Amniotic stem cell (primary cell): ENCODE results near the gene HTRA3.

ENCODE experiments used
- DNase-seq: peaks from one replicate; lab custom pipeline; 2025; lab: John Stamatoyannopoulos, UW

Gene HTRA3

GRCh38 chr4:8267077-8267476, 2.5 kb upstream of the HTRA3 start:
- no peak for DNase-seq

DNA sequence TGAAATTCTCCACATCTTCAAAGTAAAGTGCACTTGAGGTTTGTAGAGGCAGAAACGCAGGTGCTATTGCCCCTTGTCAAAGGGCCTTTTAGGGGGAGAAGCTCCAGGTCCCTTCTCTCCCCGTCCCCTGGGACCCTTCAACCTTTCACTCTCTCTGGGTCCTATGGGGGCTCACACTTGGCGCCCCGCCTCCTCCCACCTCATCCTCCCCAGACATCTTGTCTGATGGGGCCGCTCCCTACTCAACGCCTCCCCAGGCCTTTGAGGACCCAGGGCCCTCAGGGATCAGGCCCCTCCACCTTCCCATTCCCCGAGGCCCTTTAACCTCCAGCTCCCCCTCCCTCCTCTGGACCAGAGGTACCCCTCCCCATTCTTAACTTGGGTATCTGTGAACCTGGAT, 1.3 kb upstream of the HTRA3 start:
- no peak for DNase-seq

GRCh38 chr4:8268901-8269534, 536 bp upstream of the HTRA3 start:
- no peak for DNase-seq

DNA sequence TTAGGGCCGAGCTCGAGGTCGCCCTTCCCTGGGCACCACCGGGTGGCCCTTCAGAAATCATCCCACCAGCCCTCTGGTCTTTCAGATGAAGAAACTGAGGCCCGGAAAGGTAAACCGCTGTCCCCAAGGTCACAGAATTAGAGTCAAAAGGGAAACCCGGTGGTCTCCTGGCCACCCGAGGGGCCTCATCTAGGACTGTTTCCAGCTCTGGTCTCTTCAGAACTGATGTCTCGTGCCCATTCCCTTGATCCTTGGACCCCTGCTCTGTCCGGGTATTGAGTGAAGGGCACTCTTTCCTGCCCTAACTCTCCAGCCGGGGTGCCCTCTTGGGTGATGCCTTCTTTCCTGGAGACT, 841 bp downstream of the HTRA3 start:
- no peak for DNase-seq

DNA sequence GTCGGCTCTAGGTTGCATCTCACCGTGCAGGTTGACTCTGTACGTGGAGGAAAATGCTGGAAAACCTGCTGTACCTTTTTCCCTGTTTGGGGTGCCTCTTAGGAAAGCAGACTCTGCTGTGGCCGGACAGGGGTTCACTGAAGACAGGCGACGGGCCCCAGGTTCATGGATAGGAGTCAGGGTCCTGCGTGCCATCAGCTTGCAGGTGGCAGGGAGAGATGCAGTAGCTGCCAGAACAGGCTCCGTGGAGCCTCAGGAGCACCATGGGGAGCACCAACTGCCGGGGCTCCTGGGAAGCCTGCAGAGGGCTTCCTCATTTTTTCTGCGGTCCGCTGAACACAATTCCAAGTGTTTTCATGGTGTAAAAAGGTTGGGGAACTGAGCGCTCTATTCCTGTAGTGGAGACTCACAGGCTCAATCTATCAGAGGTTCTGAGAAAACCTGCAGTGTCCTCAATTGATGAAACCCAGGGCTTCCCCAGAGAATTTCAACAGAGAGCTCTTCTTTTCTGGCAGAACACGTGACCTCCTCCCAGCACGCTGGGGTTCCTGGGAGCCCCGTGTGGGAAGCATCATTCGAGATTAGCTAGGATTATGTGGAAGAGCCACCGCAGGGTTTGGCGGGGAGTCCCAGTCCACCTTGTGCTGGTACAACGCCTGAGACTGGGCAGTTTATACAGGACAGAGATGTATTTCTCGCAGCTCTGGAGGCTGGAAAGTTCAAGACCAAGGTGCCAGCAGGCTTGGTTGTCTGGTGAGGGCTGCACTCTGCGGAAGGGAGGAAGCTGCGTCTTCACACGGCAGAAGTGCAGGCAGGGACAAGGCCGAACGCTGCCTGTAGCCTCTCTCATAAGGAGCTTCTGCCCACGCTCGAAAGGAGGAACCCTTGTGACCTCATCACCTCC, 1.6 kb downstream of the HTRA3 start:
- DNase-seq: no peak

DNA sequence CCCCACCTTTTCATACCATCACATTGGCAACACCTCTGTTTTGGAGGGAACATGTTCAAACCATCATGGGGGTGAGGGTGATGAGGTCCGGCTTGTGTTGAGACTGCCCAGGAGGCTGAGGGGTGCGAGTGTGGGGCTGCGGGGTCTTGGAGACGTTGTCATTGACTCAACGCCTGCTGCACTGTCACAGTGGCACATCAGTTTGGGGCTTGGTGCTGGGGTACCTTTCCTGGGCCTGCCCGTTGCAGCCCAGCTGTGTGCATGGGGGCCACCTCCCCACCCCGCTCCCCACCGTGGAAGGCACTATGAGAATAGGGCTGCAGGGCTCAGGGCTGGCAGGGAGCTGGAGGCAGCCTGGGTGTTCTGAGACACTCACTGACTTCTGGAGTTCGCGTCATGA, 2.3 kb downstream of the HTRA3 start:
- no peak for DNase-seq

DNA sequence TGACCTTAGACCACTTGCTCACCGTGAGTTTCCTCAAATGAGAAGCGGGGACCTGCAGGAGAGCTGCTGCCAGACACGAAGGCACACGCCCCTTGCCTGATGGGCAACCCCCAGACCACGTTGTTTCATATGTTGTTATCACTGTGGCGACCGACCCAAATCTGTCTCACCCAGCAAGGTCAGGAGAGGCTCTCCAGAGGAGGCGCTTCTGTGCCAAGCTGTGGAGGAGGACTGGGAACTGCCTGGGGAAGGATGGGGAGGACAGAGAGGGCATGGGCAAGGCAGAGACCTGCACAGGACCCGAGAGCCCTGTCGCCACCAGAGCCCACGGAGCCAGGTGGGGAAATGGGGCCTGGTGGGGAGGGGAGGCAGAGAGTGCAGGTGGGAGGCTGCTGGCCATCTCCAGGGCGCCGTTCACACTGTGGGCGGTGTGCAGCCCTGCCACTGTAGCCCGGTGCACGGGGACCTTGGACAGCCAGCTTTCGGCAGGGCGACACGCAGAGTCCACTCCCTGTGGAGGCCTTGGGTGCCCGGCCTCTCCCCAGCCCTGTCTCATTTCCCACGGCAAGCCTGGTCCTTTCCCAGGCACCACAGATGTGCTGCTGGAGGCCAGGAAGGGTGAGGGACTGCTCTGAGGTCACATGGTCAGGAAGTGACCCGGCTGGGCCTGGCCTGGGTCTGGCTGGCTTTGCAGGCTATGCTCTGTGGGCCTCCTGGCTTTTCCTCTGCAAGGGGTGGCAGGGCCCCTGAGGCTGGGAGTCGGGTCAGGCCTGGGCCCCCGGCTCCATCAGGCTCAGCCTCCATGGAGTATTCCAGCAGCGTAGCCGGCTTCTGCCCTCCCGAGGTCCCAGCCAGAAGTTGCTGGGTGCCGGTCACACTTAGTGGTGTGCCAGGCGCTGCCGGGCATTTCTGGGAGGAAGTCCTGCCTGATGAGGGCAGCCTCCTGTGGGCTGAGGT, 3.2 kb downstream of the HTRA3 start:
- DNase-seq: no peak

- DNase-seq: no peak
Measured at GRCh38 chr4:8273450-8273849, 3.9 kb downstream of the HTRA3 start.

DNA sequence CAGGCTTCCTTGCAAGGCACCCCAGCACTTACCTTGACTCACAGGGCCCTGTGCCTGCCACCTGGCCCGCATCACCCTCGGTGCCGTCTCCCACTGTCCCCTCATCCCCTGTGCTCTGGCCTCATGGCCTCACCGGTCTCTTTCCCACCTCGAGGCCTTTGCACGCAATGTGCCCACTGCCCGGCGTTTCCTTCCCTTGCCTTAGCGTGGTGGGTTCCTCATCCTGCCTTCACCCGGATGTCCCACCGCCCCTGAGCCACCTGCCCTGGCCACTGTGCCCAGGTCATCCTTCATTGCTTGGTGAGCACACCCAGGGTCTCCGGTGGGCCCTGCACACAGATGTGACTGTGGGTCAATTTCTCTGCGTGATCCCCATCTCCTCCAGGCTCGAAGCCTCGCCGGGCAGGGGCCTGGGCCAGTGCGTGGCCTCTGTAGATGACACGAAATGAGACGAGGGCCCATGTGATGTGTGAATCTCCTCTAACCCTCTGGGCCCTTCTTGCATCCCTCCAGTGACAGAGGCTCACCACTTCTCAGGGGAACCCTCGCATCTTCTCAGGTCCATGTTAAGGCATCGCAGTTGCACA, 4.6 kb downstream of the HTRA3 start:
- DNase-seq: no peak

GRCh38 chr4:8274765-8275547, 5.4 kb downstream of the HTRA3 start:
- peak; percentile 23 for DNase-seq

DNA sequence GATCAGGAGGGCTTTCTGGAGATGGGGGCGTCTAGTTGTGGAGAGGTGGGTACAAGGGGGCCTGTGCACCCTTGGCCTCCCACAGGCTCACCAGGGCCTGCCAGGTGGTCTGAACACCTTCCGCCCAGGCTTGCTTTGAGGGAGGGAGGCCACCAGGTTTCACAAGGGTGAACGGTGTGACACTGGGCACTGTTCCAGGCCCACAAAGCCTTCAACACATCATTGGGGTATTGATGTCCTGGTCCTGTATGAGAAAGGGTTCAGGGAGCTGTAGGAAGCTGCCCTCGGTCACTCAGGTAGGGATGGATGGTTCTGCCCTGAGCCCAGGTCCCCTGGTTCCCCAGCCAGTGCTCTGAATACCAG, 6.0 kb downstream of the HTRA3 start:
- no peak for DNase-seq

GRCh38 chr4:8276358-8277240, 7.0 kb downstream of the HTRA3 start:
- DNase-seq: no peak

GRCh38 chr4:8277356-8278008, 7.9 kb downstream of the HTRA3 start:
- no peak for DNase-seq

DNA sequence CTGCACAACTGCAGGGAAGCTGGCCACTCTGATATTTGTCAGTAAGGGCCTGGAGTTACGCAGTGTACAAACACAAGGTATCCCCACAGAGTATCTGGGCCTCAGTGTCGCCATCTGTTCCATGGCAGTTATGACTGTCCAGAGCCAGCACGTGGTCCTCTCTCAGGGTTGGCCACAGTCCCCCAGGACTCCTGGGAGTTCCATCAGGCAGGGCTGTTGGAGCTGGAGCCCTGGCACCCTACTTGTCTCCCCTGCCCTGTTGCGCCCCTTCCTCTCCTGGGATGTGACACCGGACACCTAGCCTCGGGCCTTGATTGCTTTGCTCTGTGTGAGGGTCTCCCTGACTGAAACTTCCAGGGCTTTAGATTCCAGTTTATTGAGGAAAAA, 8.4 kb downstream of the HTRA3 start:
- DNase-seq: no peak

DNA sequence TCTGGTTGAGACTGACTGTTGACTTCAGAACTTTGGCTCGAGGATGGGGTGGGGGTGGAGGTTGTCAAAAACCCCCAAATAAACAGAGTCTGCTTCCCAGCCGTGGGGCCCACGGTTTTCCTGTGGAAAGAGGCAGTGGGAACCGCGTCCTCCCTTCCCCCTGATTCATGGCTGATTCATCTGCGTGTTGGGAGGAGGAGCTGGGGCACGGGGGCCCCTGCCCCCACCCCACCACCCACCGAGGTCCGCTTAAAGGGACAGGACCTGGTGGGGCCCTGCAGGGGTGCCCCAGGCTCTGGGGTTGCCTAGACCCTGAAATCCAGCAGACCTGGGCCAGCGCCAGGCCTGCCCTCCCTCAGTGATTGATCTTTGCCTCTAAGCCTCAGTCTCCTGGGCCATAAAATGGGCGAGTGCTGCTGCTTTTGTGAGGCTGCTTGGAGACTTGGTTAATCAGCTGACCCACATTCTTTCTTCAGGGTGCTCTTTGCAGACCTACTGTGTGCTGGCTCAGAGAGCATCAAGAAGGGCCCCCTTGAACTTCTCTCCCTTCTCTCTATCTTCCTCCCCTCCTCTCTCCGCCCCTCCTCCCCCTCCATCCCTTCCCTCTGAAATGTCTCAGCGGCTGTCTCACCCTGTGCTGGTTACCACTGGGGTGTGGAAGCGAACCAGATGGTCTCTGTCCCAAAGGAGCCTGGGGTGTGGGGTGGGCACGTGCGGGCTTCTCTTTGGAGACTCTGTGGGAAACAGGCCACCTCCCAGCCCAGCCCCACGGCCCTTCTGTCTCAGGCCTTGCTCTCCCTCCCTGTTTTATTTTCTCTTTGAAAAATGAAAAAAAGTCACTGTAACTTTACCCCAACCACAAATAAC, 9.1 kb downstream of the HTRA3 start:
- DNase-seq: no peak

- no peak for DNase-seq
Measured at GRCh38 chr4:8279321-8280157, 10.0 kb downstream of the HTRA3 start.

GRCh38 chr4:8280158-8280875, 10.8 kb downstream of the HTRA3 start:
- DNase-seq: no peak
